ENCODE results near the gene IDUA. TPM values are rescaled to one million over a fixed set of nuclear protein-coding genes. Genes with fewer than 3 reads are reported as not detected.
A peak's percentile ranks its signal among the peaks of the same experiment; 100 is the strongest.
"Not testable (repeated sequence)": the region's sequence is repeated elsewhere in the genome, so short reads cannot be mapped to it uniquely, and the experiment has no call there.

IDUA gene
- total RNA-seq, 2 experiments from 2014 or later = 6.4 to 9.0 TPM

- ATAC-seq (peak; percentile 48), DNase-seq (peak; percentile 69)
- H3K4me1 Mint-ChIP-seq = peaks cover 6% of the 10 kb centered on the region
- peak overlapping the region; percentile 58 for H3K4me3 Mint-ChIP-seq
- no peak overlapping the region for H3K27ac Mint-ChIP-seq
- intact Hi-C loops (cut with DNase I, micrococcal nuclease) = loop anchor here (1.0 kb wide), 11 partner anchors 12 to 606 kb away; partner anchors contain the start of genes FGFRL1 (in 1 of the 2), GAK (in 1 of the 2), PCGF3 (in 1 of the 2) and TMEM175 (in 1 of the 2)
- no peaks in the 10 kb centered on the region for H3K9me3 Mint-ChIP-seq (ENCODE audit: low read depth)
- no peaks in the 10 kb centered on the region for H3K27me3 Mint-ChIP-seq
- ChIA-PET POLR2A (interaction anchor here (1.6 kb wide), 1 partner anchor 40 kb away, joined by 5 read pairs; the partner anchor contains the start of genes GAK and TMEM175), CTCF (interaction anchor here (0.8 kb wide), 1 partner anchor 52 kb away, joined by 3 read pairs; no protein-coding TSS in a partner anchor)
- no peaks in the 10 kb centered on the region for H3K36me3 Mint-ChIP-seq (ENCODE audit: low read depth)
Observed at GRCh38 chr4:972651-973424, 14.0 kb upstream of the IDUA start.

DNA sequence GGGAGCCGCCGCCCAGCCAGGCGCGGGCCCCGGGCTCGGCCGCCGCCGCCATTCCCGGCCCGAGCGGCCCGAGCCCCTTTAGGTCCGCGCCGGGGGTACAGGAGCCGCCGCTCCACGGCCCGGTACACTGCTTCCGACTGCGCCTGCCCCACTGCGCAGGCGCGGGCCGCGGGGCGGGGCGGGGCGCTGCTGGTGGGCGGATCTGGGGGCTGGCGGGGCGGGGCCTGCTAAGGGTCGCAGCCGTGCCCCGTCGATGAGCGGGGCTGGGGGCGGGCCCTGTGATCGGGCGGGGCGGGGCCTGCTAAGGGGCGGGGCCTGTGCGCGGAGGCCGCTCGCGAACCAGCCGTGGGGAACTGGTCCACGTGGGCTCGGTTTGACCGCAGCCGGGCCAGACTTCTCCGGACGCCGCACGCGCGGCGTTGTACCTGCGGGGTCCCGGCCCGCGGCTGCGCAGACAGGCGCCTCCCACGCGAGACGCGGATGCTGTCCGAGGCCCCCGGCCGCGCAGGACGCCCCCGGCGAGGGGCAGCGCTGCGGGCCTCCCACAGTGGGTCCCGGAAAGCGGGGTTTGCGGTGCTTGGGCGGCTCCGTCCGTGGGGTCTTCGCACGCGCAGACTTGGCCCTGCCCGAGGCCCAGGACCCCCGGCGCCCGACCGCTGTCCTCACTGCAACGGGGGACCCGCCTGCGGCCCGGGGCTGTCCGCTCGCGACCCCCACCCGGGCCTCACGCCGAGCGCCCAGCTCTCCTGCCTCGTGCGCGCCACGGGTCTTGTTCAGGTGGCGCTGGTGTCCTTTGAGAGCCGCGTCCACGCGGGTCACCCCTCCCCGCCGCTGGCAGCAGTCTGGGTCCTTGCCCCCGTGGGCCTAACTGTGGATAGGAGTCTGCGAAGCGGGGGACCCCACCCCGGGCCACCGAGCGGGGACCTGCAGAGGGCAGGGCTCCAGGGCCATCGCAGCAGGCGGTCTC lies 13.1 kb upstream of the IDUA start, which contains the start of gene DGKQ:
DGKQ (minus strand) TSS at position 139 of the 967 bp plus-strand sequence; CDS start at position 52, 87 bp downstream.
- ATAC-seq (peak; percentile 96), DNase-seq (peak; percentile 93)
- CTCF ChIA-PET = no interaction called here
- POLR2A ChIA-PET = interaction anchor here (1.6 kb wide), 1 partner anchor 41 kb away, joined by 5 read pairs; the partner anchor contains the start of genes GAK and TMEM175
- Mint-ChIP-seq H3K27ac (no peak within 1 kb of the TSS), H3K4me1 (peaks cover 6% of the 10 kb centered on the region), H3K36me3 (ENCODE audit: low read depth) (no peaks in the 10 kb centered on the region), H3K4me3 (peak within 1 kb of the TSS; percentile 58), H3K9me3 (ENCODE audit: low read depth) (no peaks in the 10 kb centered on the region), H3K27me3 (no peaks in the 10 kb centered on the region)
- intact Hi-C loops (cut with DNase I, micrococcal nuclease) = loop anchor here (1.0 kb wide), 11 partner anchors 12 to 606 kb away; partner anchors contain the start of genes FGFRL1 (in 1 of the 2), GAK (in 1 of the 2), PCGF3 (in 1 of the 2) and TMEM175 (in 1 of the 2)

GRCh38 chr4:974668-975067 lies 12.2 kb upstream of the IDUA start:
- Mint-ChIP-seq H3K4me3 (no peak overlapping the region), H3K9me3 (ENCODE audit: low read depth) (no peaks in the 10 kb centered on the region), H3K27me3 (no peaks in the 10 kb centered on the region), H3K36me3 (ENCODE audit: low read depth) (no peaks in the 10 kb centered on the region), H3K27ac (no peak overlapping the region), H3K4me1 (peaks cover 6% of the 10 kb centered on the region)
- ChIA-PET POLR2A (no interaction called here), CTCF (interaction anchor here (0.5 kb wide), 1 partner anchor 79 kb away, joined by 3 read pairs; no protein-coding TSS in a partner anchor)
- DNase-seq (no peak), ATAC-seq (no peak)
- intact Hi-C loops (cut with DNase I, micrococcal nuclease) = no loop called here

GRCh38 chr4:976016-976415 lies 10.8 kb upstream of the IDUA start:
- H3K27me3 Mint-ChIP-seq; POLR2A ChIA-PET; H3K36me3 Mint-ChIP-seq (ENCODE audit: low read depth); H3K27ac Mint-ChIP-seq; ATAC-seq; H3K4me1 Mint-ChIP-seq; H3K9me3 Mint-ChIP-seq (ENCODE audit: low read depth); CTCF ChIA-PET; intact Hi-C loops (cut with DNase I, micrococcal nuclease); DNase-seq; H3K4me3 Mint-ChIP-seq: not testable (repeated sequence)

GRCh38 chr4:978957-979701 lies 7.7 kb upstream of the IDUA start:
- H3K4me3 Mint-ChIP-seq = no peak overlapping the region
- CTCF ChIA-PET = no interaction called here
- POLR2A ChIA-PET = no interaction called here
- ATAC-seq (no peak), DNase-seq (no peak)
- H3K27me3 Mint-ChIP-seq = no peaks in the 10 kb centered on the region
- no peaks in the 10 kb centered on the region for H3K4me1 Mint-ChIP-seq
- no peaks in the 10 kb centered on the region for H3K9me3 Mint-ChIP-seq (ENCODE audit: low read depth)
- H3K36me3 Mint-ChIP-seq (ENCODE audit: low read depth) = no peaks in the 10 kb centered on the region
- H3K27ac Mint-ChIP-seq = no peak overlapping the region
- intact Hi-C loops (cut with DNase I, micrococcal nuclease) = no loop called here

DNA sequence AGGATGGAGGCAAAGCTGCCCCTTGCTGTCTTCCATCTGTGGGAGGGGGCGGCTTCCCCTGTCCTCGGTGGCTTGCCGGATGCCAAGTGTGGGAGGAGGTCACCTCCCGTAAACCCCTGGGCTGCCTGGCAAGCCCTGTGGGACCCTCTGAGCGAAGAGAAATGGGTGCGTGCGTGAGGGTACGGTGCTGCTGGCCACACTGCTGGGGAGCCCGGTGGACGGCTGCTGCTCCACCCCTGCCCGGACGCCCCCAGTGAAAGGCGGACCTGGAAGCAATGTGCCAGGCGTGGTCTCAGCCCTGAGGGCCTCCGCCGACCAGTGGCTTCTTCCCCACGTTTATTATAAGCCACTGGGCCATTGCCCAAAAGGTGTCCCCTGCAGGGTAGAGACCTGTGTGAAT lies 4.6 kb upstream of the IDUA start:
- no peak for DNase-seq
- intact Hi-C loops (cut with DNase I, micrococcal nuclease) = no loop called here
- Mint-ChIP-seq H3K27ac (no peak overlapping the region), H3K4me1 (peaks cover 13% of the 10 kb centered on the region), H3K9me3 (ENCODE audit: low read depth) (no peaks in the 10 kb centered on the region), H3K4me3 (no peak overlapping the region), H3K36me3 (ENCODE audit: low read depth) (no peaks in the 10 kb centered on the region), H3K27me3 (no peaks in the 10 kb centered on the region)
- CTCF ChIA-PET = interaction anchor here (0.5 kb wide), 1 partner anchor 147 kb away, joined by 3 read pairs; no protein-coding TSS in a partner anchor
- ATAC-seq = no peak
- POLR2A ChIA-PET = no interaction called here

- no peaks in the 10 kb centered on the region for H3K36me3 Mint-ChIP-seq (ENCODE audit: low read depth)
- intact Hi-C loops (cut with DNase I, micrococcal nuclease) = no loop called here
- ATAC-seq = no peak
- DNase-seq = no peak
- peaks cover 13% of the 10 kb centered on the region for H3K4me1 Mint-ChIP-seq
- H3K9me3 Mint-ChIP-seq (ENCODE audit: low read depth) = no peaks in the 10 kb centered on the region
- no peaks in the 10 kb centered on the region for H3K27me3 Mint-ChIP-seq
- ChIA-PET POLR2A (no interaction called here), CTCF (no interaction called here)
- no peak overlapping the region for H3K4me3 Mint-ChIP-seq
- no peak overlapping the region for H3K27ac Mint-ChIP-seq
Observed at GRCh38 chr4:982814-983213, 4.0 kb upstream of the IDUA start.

GRCh38 chr4:984336-985054 lies 2.3 kb upstream of the IDUA start:
- Mint-ChIP-seq H3K36me3 (ENCODE audit: low read depth) (no peaks in the 10 kb centered on the region), H3K27ac (no peak overlapping the region), H3K4me3 (peak overlapping the region; percentile 85), H3K9me3 (ENCODE audit: low read depth) (no peaks in the 10 kb centered on the region), H3K4me1 (peaks cover 13% of the 10 kb centered on the region), H3K27me3 (no peaks in the 10 kb centered on the region)
- intact Hi-C loops (cut with DNase I, micrococcal nuclease) = loop anchor here (1.0 to 5.0 kb wide), 4 partner anchors 11 to 242 kb away; partner anchors contain the start of genes DGKQ (in 1 of the 2), GAK (in 1 of the 2) and TMEM175 (in 1 of the 2)
- ChIA-PET CTCF (no interaction called here), POLR2A (interaction anchor here (0.6 kb wide), 1 partner anchor 9 kb away, joined by 6 read pairs; no protein-coding TSS in a partner anchor)
- DNase-seq = no peak
- ATAC-seq = no peak

DNA sequence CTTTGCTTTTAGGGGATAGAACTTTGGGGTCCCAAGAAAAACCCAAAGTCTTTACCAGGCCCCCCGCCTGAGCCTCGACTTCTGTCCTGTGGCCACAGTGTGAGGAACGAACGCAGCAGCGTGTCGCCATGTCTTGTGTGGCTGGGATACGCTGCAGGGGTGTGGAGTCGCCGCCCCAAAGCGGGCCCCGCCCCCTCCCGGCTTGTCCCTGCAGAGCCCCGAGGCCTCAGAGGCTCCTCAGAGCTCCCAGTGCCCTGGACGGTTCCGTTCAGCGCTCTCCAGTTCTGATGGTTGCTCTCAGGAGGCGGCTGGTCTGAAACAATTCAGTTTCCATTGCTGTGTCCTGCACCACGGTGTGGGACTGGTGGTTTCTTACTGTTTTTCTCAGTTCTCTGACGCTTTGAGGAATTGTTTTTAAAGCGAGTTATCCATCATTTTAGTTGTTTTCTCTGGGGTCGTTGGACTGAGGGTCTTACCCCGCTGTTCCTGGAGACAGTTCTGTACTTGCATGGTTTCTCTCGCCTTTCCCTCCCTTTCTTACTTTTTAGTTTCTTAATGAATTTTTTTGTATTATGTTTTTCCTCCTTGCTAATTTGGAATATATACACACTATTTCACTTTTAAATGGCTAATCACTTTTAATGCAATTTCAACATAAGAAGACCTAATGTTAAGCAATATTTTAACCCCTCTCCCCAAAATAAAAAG lies 1.6 kb upstream of the IDUA start:
- no peaks in the 10 kb centered on the region for H3K9me3 Mint-ChIP-seq (ENCODE audit: low read depth)
- ChIA-PET POLR2A (interaction anchor here (0.6 kb wide), 1 partner anchor 10 kb away, joined by 6 read pairs; no protein-coding TSS in a partner anchor), CTCF (no interaction called here)
- intact Hi-C loops (cut with DNase I, micrococcal nuclease) = loop anchor here (1.0 to 5.0 kb wide), 4 partner anchors 12 to 243 kb away; partner anchors contain the start of genes DGKQ (in 1 of the 2), GAK (in 1 of the 2) and TMEM175 (in 1 of the 2)
- H3K27me3 Mint-ChIP-seq = no peaks in the 10 kb centered on the region
- DNase-seq (peak; percentile 87), ATAC-seq (peak; percentile 76)
- no peaks in the 10 kb centered on the region for H3K36me3 Mint-ChIP-seq (ENCODE audit: low read depth)
- peak overlapping the region; percentile 85 for H3K4me3 Mint-ChIP-seq
- peaks cover 13% of the 10 kb centered on the region for H3K4me1 Mint-ChIP-seq
- no peak overlapping the region for H3K27ac Mint-ChIP-seq

All from activated CD4-positive, alpha-beta T cell treated with anti-CD3 and anti-CD28 coated beads for 36 hours (primary cell).